Epithelial cell of umbilical artery (primary cell): Measurements from ENCODE around the gene MYT1. TPM values are rescaled to one million over a fixed set of nuclear protein-coding genes. Genes with fewer than 3 reads are reported as not detected.

Experiments used
- total RNA-seq: library from RNA; depleted of rRNA; stranded (reverse); fragments of >200 nt; gene quantifications from 2 replicates; pipeline ENCODE4 v1.2.3, GENCODE V29; 2014

MYT1 gene
- total RNA-seq: under 0.01 TPM in 1 of 2 replicates, not detected in the other

DNA sequence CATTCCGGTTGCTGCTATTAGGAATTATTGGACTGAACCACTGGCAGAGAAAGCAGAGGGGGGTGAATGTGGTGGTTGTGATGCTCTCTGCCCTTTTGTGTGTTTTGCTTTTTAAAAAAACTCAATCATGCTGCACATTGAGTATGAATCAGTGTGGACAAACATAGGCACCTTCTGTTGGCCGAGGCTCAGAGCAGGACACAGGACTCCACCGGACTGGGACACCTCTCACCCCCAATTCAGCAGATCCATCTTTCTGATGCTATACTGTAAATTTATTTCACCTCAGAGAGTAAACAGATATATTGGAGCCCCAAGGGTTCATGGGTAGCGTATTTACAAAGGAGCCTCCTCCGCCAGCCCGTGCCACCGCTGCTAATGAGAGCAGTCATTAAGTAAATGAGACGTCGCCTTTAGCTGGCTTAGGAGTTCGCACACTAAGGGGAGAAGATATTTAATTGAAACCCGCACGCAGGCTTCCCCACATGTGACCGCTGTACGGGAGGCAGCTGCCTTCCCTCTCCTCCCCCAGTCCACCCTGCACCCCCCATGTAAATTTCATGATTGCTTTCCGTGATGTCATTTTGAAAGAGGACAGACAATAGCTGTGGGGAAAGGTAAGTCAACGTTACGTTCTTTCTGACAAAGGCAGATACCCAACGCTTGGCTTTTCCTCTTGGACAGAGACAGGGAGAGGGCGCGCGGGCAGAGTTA, at the start of gene MYT1:
MYT1 (plus strand) TSS at position 330 of the 714 bp plus-strand sequence. CDS start 34,410 bp downstream, outside the sequence.

DNA sequence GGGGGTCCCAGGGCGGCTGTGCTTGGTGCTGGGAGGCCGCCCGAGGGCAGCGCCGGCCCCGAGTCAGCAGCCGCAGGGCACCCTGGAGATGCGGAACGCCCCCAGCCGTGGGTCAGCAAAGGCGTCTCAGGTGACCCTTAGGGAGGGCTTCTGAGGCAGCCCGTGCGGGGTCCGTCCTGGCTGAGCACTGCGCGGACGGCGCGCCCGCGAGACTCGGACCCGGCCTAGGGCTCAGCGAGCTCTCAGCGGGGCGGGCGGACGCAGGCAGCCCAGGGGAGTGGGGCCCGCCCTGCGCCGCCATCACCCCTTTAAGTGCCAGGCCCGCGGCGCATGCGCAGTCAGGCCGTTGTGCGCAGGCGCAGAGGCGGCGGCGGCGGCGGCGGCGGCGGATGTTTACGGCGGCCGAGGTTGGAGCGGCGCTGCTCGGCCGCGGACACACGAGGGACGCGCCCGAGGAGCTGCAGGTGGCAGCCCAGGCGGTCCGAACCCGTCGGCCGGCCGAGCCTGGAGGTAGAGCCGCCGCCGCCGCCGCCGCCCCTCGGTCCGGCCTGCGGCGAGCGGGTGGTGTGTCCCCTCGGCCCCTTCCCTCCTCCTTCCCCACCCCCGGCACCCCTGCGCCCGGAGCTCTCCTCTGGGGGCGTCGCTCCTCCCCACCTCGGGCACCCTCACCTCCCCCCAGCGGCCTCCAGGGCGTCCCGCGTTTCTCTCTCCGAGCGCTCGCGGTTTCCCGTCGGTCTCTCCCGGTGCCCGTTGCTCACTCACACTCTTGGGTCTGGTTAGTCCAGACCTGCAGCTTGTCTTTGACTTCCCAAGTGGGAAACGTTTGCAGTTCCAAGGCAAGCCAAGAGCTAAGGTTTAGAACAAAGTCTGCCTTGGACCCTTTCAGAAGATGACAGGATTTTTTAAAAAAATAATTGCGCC, 91.4 kb downstream of the MYT1 start, which contains the start of gene PCMTD2:
PCMTD2 (plus strand) TSS at position 388 of the 921 bp plus-strand sequence. CDS start 4,218 bp downstream, outside the sequence.

Other genes with a start within 250 kb of the MYT1 start
- gene UCKL1, start 208.0 kb upstream of the MYT1 start, total RNA-seq: 22.9 and 28.9 TPM in 2 replicates
- 6.5 and 8.2 TPM in 2 replicates for gene ZNF512B, start 194.5 kb upstream of the MYT1 start, total RNA-seq
- 2.6 TPM in 2 replicates for gene SAMD10, start 184.8 kb upstream of the MYT1 start, total RNA-seq
- 61.7 and 62.0 TPM in 2 replicates for gene PRPF6, start 183.3 kb upstream of the MYT1 start, total RNA-seq
- 2.6 and 3.0 TPM in 2 replicates for gene C20orf204, start 128.3 kb upstream of the MYT1 start, total RNA-seq
- 18.2 and 24.4 TPM in 2 replicates for gene SOX18, start 114.8 kb upstream of the MYT1 start, total RNA-seq
- gene TCEA2, start 101.3 kb upstream of the MYT1 start, total RNA-seq: 20.7 and 31.2 TPM in 2 replicates
- gene RGS19, start 84.9 kb upstream of the MYT1 start, total RNA-seq: 11.7 and 18.2 TPM in 2 replicates
- 0.61 and 2.3 TPM in 2 replicates for gene OPRL1, start 84.4 kb upstream of the MYT1 start, total RNA-seq
- 0.97 TPM in 1 of 2 replicates, not detected in the other for gene LKAAEAR1, start 80.1 kb upstream of the MYT1 start, total RNA-seq
- gene NPBWR2, start 56.9 kb upstream of the MYT1 start, total RNA-seq: not detected in 2 replicates
- 47.1 and 67.0 TPM in 2 replicates for gene PCMTD2, start 91.3 kb downstream of the MYT1 start, total RNA-seq